Fibroblast of lung (primary cell): ENCODE measurements around the gene CDKAL1. TPM values are rescaled to one million over a fixed set of nuclear protein-coding genes. Genes with fewer than 3 reads are reported as not detected.

Source experiments
- DNase-seq, 2 donors: peaks; one replicate each; pipeline versions ENCODE4 v3.0.0 to v3.0.0-alpha.2; 2010; ENCODE audit warnings: low read depth in 2 of 2
- H2AFZ ChIP-seq: 2 replicates; pipeline ENCODE4 v1.5.1; 2012; ENCODE audit warnings: low read length, control low read depth, inconsistent platforms
- H3K27ac ChIP-seq: 2 replicates; pipeline ENCODE4 v1.5.1; 2011; ENCODE audit warnings: low read length, control low read depth; ENCODE audit not compliant: insufficient read depth
- H3K27me3 ChIP-seq: 2 replicates; pipeline ENCODE4 v1.5.1; 2011; ENCODE audit warnings: mild to moderate bottlenecking, low read length; ENCODE audit not compliant: control insufficient read depth, insufficient read depth
- H3K36me3 ChIP-seq: 2 replicates; pipeline ENCODE4 v1.5.1; 2011; ENCODE audit warnings: low read length; ENCODE audit not compliant: control insufficient read depth, insufficient read depth
- H3K4me1 ChIP-seq: 2 replicates; pipeline ENCODE4 v1.5.1; 2011; ENCODE audit warnings: low read length; ENCODE audit not compliant: control insufficient read depth, insufficient read depth; ENCODE audit errors: extremely low read depth
- H3K4me2 ChIP-seq: 2 replicates; pipeline ENCODE4 v1.5.1; 2011; ENCODE audit warnings: low read length, control low read depth; ENCODE audit not compliant: insufficient read depth; ENCODE audit errors: extremely low read depth
- H3K4me3 ChIP-seq, 4 experiments: fragments of 200-600 bp in 1 of 4; sonication (generic) in 1 of 4; replicated peaks in 1 of 4; 2 replicates each; pipeline ENCODE4 v1.5.1; 2011 to 2016; ENCODE audit warnings: low read length in 4 of 4, low read depth in 3 of 4, mild to moderate bottlenecking in 3 of 4, control low read depth in 2 of 4, inconsistent platforms in 1 of 4, mixed read lengths in 1 of 4; ENCODE audit not compliant: insufficient read depth in 1 of 4; ENCODE audit errors: control extremely low read depth in 1 of 4
- H3K79me2 ChIP-seq: 2 replicates; pipeline ENCODE4 v1.5.1; 2012; ENCODE audit warnings: mild to moderate bottlenecking, low read length, inconsistent platforms; ENCODE audit not compliant: control insufficient read depth, insufficient read depth
- H3K9ac ChIP-seq: 2 replicates; pipeline ENCODE4 v1.5.1; 2011; ENCODE audit warnings: mild to moderate bottlenecking, low read length, control low read depth; ENCODE audit not compliant: insufficient read depth
- H3K9me3 ChIP-seq: 2 replicates; pipeline ENCODE4 v1.5.1; 2012; ENCODE audit warnings: low read depth, low read length; ENCODE audit not compliant: control insufficient read depth, insufficient read depth
- H4K20me1 ChIP-seq: 2 replicates; pipeline ENCODE4 v1.5.1; 2011; ENCODE audit warnings: low read length; ENCODE audit not compliant: control insufficient read depth, insufficient read depth; ENCODE audit errors: extremely low read depth
- CTCF ChIP-seq, 2 donors: IDR thresholded peaks in 1 of 2; conservative IDR thresholded peaks in 1 of 2; 1 replicate in 1 of 2; 2 replicates in 1 of 2; pipeline ENCODE4 v1.5.1; 2011 to 2012; ENCODE audit warnings: low read length in 2 of 2, control low read depth in 1 of 2, inconsistent platforms in 1 of 2, low read depth in 1 of 2, mild to moderate bottlenecking in 1 of 2
- EZH2 ChIP-seq: IDR thresholded peaks from 2 replicates; pipeline ENCODE4 v1.5.1; 2012; ENCODE audit warnings: low read length, control low read depth, mild to moderate bottlenecking; ENCODE audit errors: missing control alignments
- polyA plus RNA-seq, 2 donors: library from polyadenylated mRNA; depleted of rRNA in 1 of 2; stranded (reverse) in 1 of 2; unstranded in 1 of 2; fragments of >200 nt; gene quantifications; 2 replicates each; pipeline ENCODE4 v1.2.1, GENCODE V29; 2011 to 2012; ENCODE audit warnings: missing spikeins in 1 of 2
- total RNA-seq: library from RNA; depleted of rRNA; stranded (reverse); fragments of >200 nt; gene quantifications from 2 replicates; pipeline ENCODE4 v1.2.1, GENCODE V29; 2014

Gene CDKAL1
- total and polyA plus RNA-seq, 2 donors (not counting 1 experiment from before 2014, with no cell fraction given): 7.4 to 15.0 TPM

GRCh38 chr6:20907486-20908071 is 373.3 kb downstream of the CDKAL1 start:
- DNase-seq: no peak
- no peaks in the 10 kb centered on the region for H3K9me3 ChIP-seq
- H3K36me3 ChIP-seq: no peaks in the 10 kb centered on the region
- no peak overlapping the region for H3K4me2 ChIP-seq
- no peak overlapping the region for H3K4me3 ChIP-seq
- no peaks in the 10 kb centered on the region for H4K20me1 ChIP-seq
- no peak overlapping the region for H3K27ac ChIP-seq
- no peak overlapping the region for H3K9ac ChIP-seq
- TF ChIP-seq EZH2 (no peak), CTCF (conservative IDR thresholded peaks at IDR 0.05 in 1 of 2, IDR thresholded peaks at IDR 0.05 in 1 of 2; ENCODE audit: low read depth in 1 of 2, low read length in 2 of 2) (no peak)
- H2AFZ ChIP-seq: no peak overlapping the region
- H3K4me1 ChIP-seq: no peaks in the 10 kb centered on the region
- no peaks in the 10 kb centered on the region for H3K79me2 ChIP-seq
- H3K27me3 ChIP-seq: no peaks in the 10 kb centered on the region

GRCh38 chr6:20909621-20910020 is 375.4 kb downstream of the CDKAL1 start:
- Histone ChIP-seq H3K4me3 (no peak overlapping the region), H3K9ac (no peak overlapping the region), H4K20me1 (no peaks in the 10 kb centered on the region), H3K4me1 (no peaks in the 10 kb centered on the region), H2AFZ (no peak overlapping the region), H3K79me2 (no peaks in the 10 kb centered on the region), H3K4me2 (no peak overlapping the region), H3K27me3 (no peaks in the 10 kb centered on the region), H3K9me3 (no peaks in the 10 kb centered on the region), H3K36me3 (no peaks in the 10 kb centered on the region), H3K27ac (no peak overlapping the region)
- no peak for TF ChIP-seq EZH2
- TF ChIP-seq CTCF (conservative IDR thresholded peaks at IDR 0.05 in 1 of 2, IDR thresholded peaks at IDR 0.05 in 1 of 2; ENCODE audit: low read depth in 1 of 2, low read length in 2 of 2): no peak
- no peak for DNase-seq

GRCh38 chr6:20911712-20912111 is 377.5 kb downstream of the CDKAL1 start:
- Histone ChIP-seq H3K4me3 (no peak overlapping the region), H3K79me2 (no peaks in the 10 kb centered on the region), H3K27me3 (no peaks in the 10 kb centered on the region), H3K4me2 (no peak overlapping the region), H3K27ac (no peak overlapping the region), H3K36me3 (no peaks in the 10 kb centered on the region), H3K9me3 (no peaks in the 10 kb centered on the region), H3K9ac (no peak overlapping the region), H3K4me1 (no peaks in the 10 kb centered on the region), H4K20me1 (no peaks in the 10 kb centered on the region), H2AFZ (no peak overlapping the region)
- no peak for TF ChIP-seq CTCF (conservative IDR thresholded peaks at IDR 0.05 in 1 of 2, IDR thresholded peaks at IDR 0.05 in 1 of 2; ENCODE audit: low read depth in 1 of 2, low read length in 2 of 2)
- no peak for TF ChIP-seq EZH2
- no peak for DNase-seq
